Measurements from ENCODE around the gene KATNIP.
"Not testable (repeated sequence)": the region's sequence is repeated elsewhere in the genome, so short reads cannot be mapped to it uniquely, and the experiment has no call there.

Gene KATNIP

GRCh38 chr16:27568077-27568476, 18.1 kb downstream of the KATNIP start:
- H3K4me2 ChIP-seq = no peak overlapping the region
- no peaks in the 10 kb centered on the region for H3K4me1 ChIP-seq (ENCODE audit: low read depth, poor library complexity, severe bottlenecking)
- H4K20me1 ChIP-seq (ENCODE audit: insufficient read depth) = no peaks in the 10 kb centered on the region
- H3K27me3 ChIP-seq (ENCODE audit: insufficient read depth, low read depth) = no peaks in the 10 kb centered on the region
- H3K27ac ChIP-seq = no peak overlapping the region
- H3K36me3 ChIP-seq (ENCODE audit: insufficient read depth) = no peaks in the 10 kb centered on the region
- no peak overlapping the region for H2AFZ ChIP-seq (ENCODE audit: low read depth)
- no peak overlapping the region for H3K9ac ChIP-seq
- H3K79me2 ChIP-seq (ENCODE audit: insufficient read depth, low read depth) = no peaks in the 10 kb centered on the region
- TF ChIP-seq CTCF (conservative IDR thresholded peaks at IDR 0.05; ENCODE audit: low read depth, low read length) = no peak
- no peak overlapping the region for H3K4me3 ChIP-seq (IDR thresholded peaks at IDR 0.05; ENCODE audit: insufficient read depth, low read depth, low read length)

GRCh38 chr16:27570986-27571385, 21.0 kb downstream of the KATNIP start:
- H3K4me2 ChIP-seq; H3K9ac ChIP-seq; H4K20me1 ChIP-seq (ENCODE audit: insufficient read depth); H3K4me3 ChIP-seq (IDR thresholded peaks at IDR 0.05; ENCODE audit: insufficient read depth, low read depth, low read length); H2AFZ ChIP-seq (ENCODE audit: low read depth); H3K27ac ChIP-seq; H3K36me3 ChIP-seq (ENCODE audit: insufficient read depth); H3K4me1 ChIP-seq (ENCODE audit: low read depth, poor library complexity, severe bottlenecking); H3K27me3 ChIP-seq (ENCODE audit: insufficient read depth, low read depth); H3K79me2 ChIP-seq (ENCODE audit: insufficient read depth, low read depth): not testable (repeated sequence)

- Histone ChIP-seq H2AFZ (ENCODE audit: low read depth) (no peak overlapping the region), H3K27ac (no peak overlapping the region), H3K27me3 (ENCODE audit: insufficient read depth, low read depth) (no peaks in the 10 kb centered on the region), H3K79me2 (ENCODE audit: insufficient read depth, low read depth) (no peaks in the 10 kb centered on the region), H3K36me3 (ENCODE audit: insufficient read depth) (no peaks in the 10 kb centered on the region), H3K4me3 (IDR thresholded peaks at IDR 0.05; ENCODE audit: insufficient read depth, low read depth, low read length) (no peak overlapping the region), H3K9ac (no peak overlapping the region), H3K4me2 (no peak overlapping the region), H3K4me1 (ENCODE audit: low read depth, poor library complexity, severe bottlenecking) (no peaks in the 10 kb centered on the region), H4K20me1 (ENCODE audit: insufficient read depth) (no peaks in the 10 kb centered on the region)
- TF ChIP-seq CTCF (conservative IDR thresholded peaks at IDR 0.05; ENCODE audit: low read depth, low read length) = no peak
Observed at GRCh38 chr16:27571433-27572326, 21.7 kb downstream of the KATNIP start.

GRCh38 chr16:27572711-27573110, 22.8 kb downstream of the KATNIP start:
- no peaks in the 10 kb centered on the region for H3K36me3 ChIP-seq (ENCODE audit: insufficient read depth)
- H3K4me3 ChIP-seq (IDR thresholded peaks at IDR 0.05; ENCODE audit: insufficient read depth, low read depth, low read length) = no peak overlapping the region
- no peaks in the 10 kb centered on the region for H3K27me3 ChIP-seq (ENCODE audit: insufficient read depth, low read depth)
- H2AFZ ChIP-seq (ENCODE audit: low read depth) = no peak overlapping the region
- H3K4me2 ChIP-seq = no peak overlapping the region
- H4K20me1 ChIP-seq (ENCODE audit: insufficient read depth) = no peaks in the 10 kb centered on the region
- no peaks in the 10 kb centered on the region for H3K79me2 ChIP-seq (ENCODE audit: insufficient read depth, low read depth)
- H3K27ac ChIP-seq = no peak overlapping the region
- H3K9ac ChIP-seq = no peak overlapping the region
- no peak for TF ChIP-seq CTCF (conservative IDR thresholded peaks at IDR 0.05; ENCODE audit: low read depth, low read length)
- no peaks in the 10 kb centered on the region for H3K4me1 ChIP-seq (ENCODE audit: low read depth, poor library complexity, severe bottlenecking)

- Histone ChIP-seq H3K79me2 (ENCODE audit: insufficient read depth, low read depth) (no peaks in the 10 kb centered on the region), H3K9ac (no peak overlapping the region), H3K36me3 (ENCODE audit: insufficient read depth) (no peaks in the 10 kb centered on the region), H3K4me2 (no peak overlapping the region), H3K4me3 (IDR thresholded peaks at IDR 0.05; ENCODE audit: insufficient read depth, low read depth, low read length) (no peak overlapping the region), H2AFZ (ENCODE audit: low read depth) (no peak overlapping the region), H3K4me1 (ENCODE audit: low read depth, poor library complexity, severe bottlenecking) (no peaks in the 10 kb centered on the region), H3K27me3 (ENCODE audit: insufficient read depth, low read depth) (no peaks in the 10 kb centered on the region), H3K27ac (no peak overlapping the region), H4K20me1 (ENCODE audit: insufficient read depth) (no peaks in the 10 kb centered on the region)
- no peak for TF ChIP-seq CTCF (conservative IDR thresholded peaks at IDR 0.05; ENCODE audit: low read depth, low read length)
Observed at GRCh38 chr16:27576729-27577128, 26.8 kb downstream of the KATNIP start.

Data from KMS-11 (cell line).